ENCODE results near the gene MICB.

The MICB gene

DNA sequence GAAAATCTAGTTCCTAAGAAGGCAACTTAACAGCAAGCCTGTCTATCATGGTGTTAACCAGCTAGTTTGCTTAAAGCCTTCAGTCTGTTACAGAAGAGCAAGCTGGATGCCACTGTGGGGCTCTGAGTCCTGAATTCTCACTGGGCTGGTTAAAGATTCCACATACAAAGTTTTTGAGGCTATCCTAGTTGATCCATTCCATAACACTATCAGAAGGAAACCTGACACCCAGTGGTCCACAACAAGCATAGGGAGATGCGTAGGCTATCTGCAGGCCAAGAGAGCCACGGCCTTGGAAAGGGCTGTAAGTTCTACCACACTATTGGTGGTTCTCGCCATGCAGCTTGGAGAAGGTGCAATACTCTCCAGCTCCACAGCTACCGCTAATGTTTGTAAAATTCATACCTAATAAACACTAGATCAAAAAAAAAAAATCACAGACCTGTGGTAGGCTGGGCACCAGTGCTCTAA lies 30.4 kb downstream of the MICB start:
- H3K4me1 ChIP-seq (ENCODE audit: control extremely low read depth in 1 of 4, control insufficient read depth in 4 of 4, insufficient read depth in 4 of 4, low read length in 3 of 4): peaks cover 0 to 4% (median 0%) of the 10 kb centered on the region in 4 experiments
- ChIA-PET POLR2A (interaction anchor here (0.9 to 2.0 kb wide), 2 partner anchors 8 to 13 kb away, joined by 4 to 12 read pairs; partner anchors contain the start of gene DDX39B), CTCF (interaction anchor here (0.6 to 1.0 kb wide), 3 partner anchors 13 to 706 kb away, joined by 3 to 4 read pairs (median 3); partner anchors contain the start of gene DDX39B)
- peak in 2 of 3 donors; percentile 38 to 52 for DNase-seq
- peaks cover 16 to 40% (median 28%) of the 10 kb centered on the region in 4 experiments for H3K36me3 ChIP-seq (ENCODE audit: control insufficient read depth in 4 of 4, insufficient read depth in 4 of 4, low read length in 3 of 4)
- WGBS (ENCODE audit: insufficient coverage): 100% methylated on average over 1 of the region's 4 CpGs
- H3K9me3 ChIP-seq (ENCODE audit: control extremely low read depth in 1 of 5, control insufficient read depth in 4 of 5, insufficient read depth in 2 of 5, low read depth in 1 of 5, low read length in 4 of 5): no peaks in the 10 kb centered on the region
- H3K27me3 ChIP-seq (replicated peaks in 2 of 5; ENCODE audit: control insufficient read depth in 4 of 5, insufficient read depth in 5 of 5, low read length in 4 of 5): no peaks in the 10 kb centered on the region
- H3K4me3 ChIP-seq (ENCODE audit: control insufficient read depth in 1 of 7, extremely low read depth in 1 of 7, insufficient read depth in 4 of 7, low read depth in 2 of 7, low read length in 6 of 7): no peak overlapping the region
- H3K27ac ChIP-seq (ENCODE audit: insufficient read depth in 1 of 2, low read depth in 1 of 2, low read length in 2 of 2, poor library complexity in 1 of 2, severe bottlenecking in 2 of 2): no peak overlapping the region

DNA sequence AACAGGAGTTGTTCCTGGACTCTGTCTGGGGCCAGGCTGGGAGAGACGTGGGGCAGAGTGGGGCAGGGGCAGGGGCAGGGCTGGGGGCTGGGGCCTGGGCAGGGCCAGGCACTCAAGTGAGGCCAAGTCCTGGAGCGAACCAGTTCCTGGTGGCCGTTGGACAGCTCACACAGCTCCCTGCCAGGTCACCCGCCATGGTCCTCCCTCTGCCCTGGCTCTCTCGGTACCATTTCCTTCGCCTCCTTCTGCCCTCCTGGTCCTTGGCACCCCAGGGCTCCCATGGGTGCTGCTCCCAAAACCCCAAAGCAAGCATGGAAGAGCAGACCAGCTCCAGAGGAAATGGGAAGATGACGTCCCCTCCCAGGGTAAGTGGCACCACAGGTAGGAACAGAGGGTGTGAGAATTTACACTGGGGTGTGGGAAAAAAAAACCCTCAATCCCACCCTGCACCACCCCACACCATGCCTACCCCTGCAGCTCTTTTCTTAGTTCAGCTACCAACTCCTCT lies 30.9 kb downstream of the MICB start, which contains the start of gene MCCD1:
TSS of gene MCCD1 (plus strand) at position 142 of the 508 bp plus-strand sequence. CDS start at position 195, 53 bp downstream.
- no peaks in the 10 kb centered on the region for H3K27me3 ChIP-seq (replicated peaks in 2 of 5; ENCODE audit: control insufficient read depth in 4 of 5, insufficient read depth in 5 of 5, low read length in 4 of 5)
- 85% methylated on average over 4 of the region's 7 CpGs for WGBS (ENCODE audit: insufficient coverage)
- no peak within 1 kb of the TSS for H3K27ac ChIP-seq (ENCODE audit: insufficient read depth in 1 of 2, low read depth in 1 of 2, low read length in 2 of 2, poor library complexity in 1 of 2, severe bottlenecking in 2 of 2)
- H3K36me3 ChIP-seq (ENCODE audit: control insufficient read depth in 4 of 4, insufficient read depth in 4 of 4, low read length in 3 of 4): peaks cover 20 to 45% (median 33%) of the 10 kb centered on the region in 4 experiments
- peaks cover 0 to 4% (median 0%) of the 10 kb centered on the region in 4 experiments for H3K4me1 ChIP-seq (ENCODE audit: control extremely low read depth in 1 of 4, control insufficient read depth in 4 of 4, insufficient read depth in 4 of 4, low read length in 3 of 4)
- ChIA-PET POLR2A (interaction anchor here (0.9 to 2.0 kb wide), 2 partner anchors 8 to 13 kb away, joined by 4 to 12 read pairs; partner anchors contain the start of gene DDX39B), CTCF (interaction anchor here (0.6 to 1.0 kb wide), 3 partner anchors 13 to 707 kb away, joined by 3 to 4 read pairs (median 3); partner anchors contain the start of gene DDX39B)
- DNase-seq: no peak
- no peak within 1 kb of the TSS for H3K4me3 ChIP-seq (ENCODE audit: control insufficient read depth in 1 of 7, extremely low read depth in 1 of 7, insufficient read depth in 4 of 7, low read depth in 2 of 7, low read length in 6 of 7)
- no peaks in the 10 kb centered on the region for H3K9me3 ChIP-seq (ENCODE audit: control extremely low read depth in 1 of 5, control insufficient read depth in 4 of 5, insufficient read depth in 2 of 5, low read depth in 1 of 5, low read length in 4 of 5)

DNA sequence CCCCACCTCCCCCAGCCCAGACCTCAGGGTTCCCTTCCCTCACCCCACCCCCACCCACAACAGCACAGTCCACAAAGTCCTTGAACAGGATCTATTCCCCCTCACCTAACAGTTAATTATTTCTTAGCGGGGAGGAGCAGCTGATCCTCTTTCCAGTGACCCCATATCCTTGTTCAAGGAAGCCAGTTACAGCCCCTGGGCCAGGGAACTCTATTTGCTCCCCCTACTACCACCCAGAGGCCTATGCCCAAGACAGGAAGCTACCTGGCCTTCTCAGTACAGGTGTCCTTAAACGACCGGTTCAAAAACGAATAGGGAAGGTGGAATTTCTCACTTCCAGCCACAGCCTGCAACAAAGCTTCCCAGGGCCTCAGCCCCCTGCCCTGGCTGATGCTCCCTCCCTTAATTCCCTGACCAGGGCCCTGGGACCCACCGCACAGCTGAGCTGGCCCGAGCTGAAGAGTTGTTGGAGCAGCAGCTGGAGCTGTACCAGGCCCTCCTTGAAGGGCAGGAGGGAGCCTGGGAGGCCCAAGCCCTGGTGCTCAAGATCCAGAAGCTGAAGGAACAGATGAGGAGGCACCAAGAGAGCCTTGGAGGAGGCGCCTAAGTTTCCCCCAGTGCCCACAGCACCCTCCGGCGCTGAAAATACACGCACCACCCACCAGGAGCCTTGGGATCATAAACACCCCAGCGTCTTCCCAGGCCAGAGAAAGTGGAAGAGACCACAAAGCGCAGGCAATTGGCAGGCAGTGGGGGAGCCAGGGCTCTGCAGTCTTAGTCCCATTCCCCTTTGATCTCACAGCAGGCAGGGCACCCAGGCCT lies 31.6 kb downstream of the MICB start:
- Histone ChIP-seq H3K4me1 (ENCODE audit: control extremely low read depth in 1 of 4, control insufficient read depth in 4 of 4, insufficient read depth in 4 of 4, low read length in 3 of 4) (peaks cover 0 to 4% (median 0%) of the 10 kb centered on the region in 4 experiments), H3K4me3 (ENCODE audit: control insufficient read depth in 1 of 7, extremely low read depth in 1 of 7, insufficient read depth in 4 of 7, low read depth in 2 of 7, low read length in 6 of 7) (no peak overlapping the region), H3K27me3 (replicated peaks in 2 of 5; ENCODE audit: control insufficient read depth in 4 of 5, insufficient read depth in 5 of 5, low read length in 4 of 5) (no peaks in the 10 kb centered on the region), H3K9me3 (ENCODE audit: control extremely low read depth in 1 of 5, control insufficient read depth in 4 of 5, insufficient read depth in 2 of 5, low read depth in 1 of 5, low read length in 4 of 5) (no peaks in the 10 kb centered on the region), H3K27ac (ENCODE audit: insufficient read depth in 1 of 2, low read depth in 1 of 2, low read length in 2 of 2, poor library complexity in 1 of 2, severe bottlenecking in 2 of 2) (no peak overlapping the region), H3K36me3 (ENCODE audit: control insufficient read depth in 4 of 4, insufficient read depth in 4 of 4, low read length in 3 of 4) (peaks cover 21 to 52% (median 39%) of the 10 kb centered on the region in 4 experiments)
- 57% methylated on average over 12 of the region's 12 CpGs for WGBS (ENCODE audit: insufficient coverage)
- no peak for DNase-seq
- ChIA-PET CTCF (interaction anchor here (1.0 kb wide), 1 partner anchor 164 kb away, joined by 3 read pairs; no protein-coding TSS in a partner anchor), POLR2A (interaction anchor here (0.6 to 2.0 kb wide), 2 partner anchors 9 to 12 kb away, joined by 3 to 12 read pairs; partner anchors contain the start of gene DDX39B)

DNA sequence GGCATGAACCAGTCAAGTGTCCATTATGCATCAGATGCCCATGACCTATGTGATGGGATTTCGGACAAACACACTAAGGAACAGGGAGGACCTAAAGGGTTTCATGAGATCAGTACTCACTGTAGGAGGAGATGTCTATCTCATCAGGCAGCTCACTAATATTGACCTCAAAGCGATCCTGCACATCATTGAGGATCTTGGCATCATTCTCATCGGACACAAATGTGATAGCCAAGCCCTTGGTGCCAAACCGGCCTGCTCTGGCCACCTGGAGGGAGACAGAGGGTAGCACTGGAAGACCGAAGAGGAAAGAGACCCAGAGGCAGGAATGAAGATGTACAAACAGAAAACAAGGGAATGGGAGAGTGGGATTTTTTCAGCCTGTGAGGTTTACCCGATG lies 32.7 kb downstream of the MICB start:
- CTCF ChIA-PET: interaction anchor here (1.0 to 1.2 kb wide), 2 partner anchors 37 to 47 kb away, joined by 3 read pairs; no protein-coding TSS in a partner anchor
- Histone ChIP-seq H3K4me1 (ENCODE audit: control extremely low read depth in 1 of 4, control insufficient read depth in 4 of 4, insufficient read depth in 4 of 4, low read length in 3 of 4) (peaks cover 0 to 4% (median 0%) of the 10 kb centered on the region in 4 experiments), H3K36me3 (ENCODE audit: control insufficient read depth in 4 of 4, insufficient read depth in 4 of 4, low read length in 3 of 4) (peaks cover 28 to 63% (median 48%) of the 10 kb centered on the region in 4 experiments)

DNA sequence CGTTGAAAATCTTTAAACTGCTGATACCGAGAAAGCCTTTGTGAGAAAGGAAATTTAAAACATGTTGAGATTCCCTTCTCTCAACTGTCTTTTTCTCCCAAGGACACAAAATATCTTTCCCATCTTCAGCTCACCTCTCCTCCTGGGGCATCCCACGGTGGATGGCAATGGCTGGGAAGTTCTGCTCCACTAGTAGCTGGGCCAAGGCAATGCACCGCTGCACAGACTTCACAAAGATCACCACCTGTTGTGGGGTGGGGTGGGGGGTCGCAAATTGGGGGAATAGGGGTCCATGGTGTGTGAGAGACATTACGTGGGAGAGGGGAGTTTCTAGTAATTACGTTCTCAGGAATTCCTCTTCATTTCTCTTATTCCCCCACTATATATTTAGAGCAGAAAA lies 33.2 kb downstream of the MICB start:
- 100% methylated on average over 1 of the region's 7 CpGs for WGBS (ENCODE audit: insufficient coverage)
- CTCF ChIA-PET: interaction anchor here (1.0 to 2.1 kb wide), 3 partner anchors 10 to 47 kb away, joined by 3 to 7 read pairs (median 3); partner anchors contain the start of gene DDX39B

More for the DNA sequence above, 32.7 kb downstream of the MICB start:
- POLR2A ChIA-PET: no interaction called here
- no peaks in the 10 kb centered on the region for H3K9me3 ChIP-seq (ENCODE audit: control extremely low read depth in 1 of 5, control insufficient read depth in 4 of 5, insufficient read depth in 2 of 5, low read depth in 1 of 5, low read length in 4 of 5)
- H3K27ac ChIP-seq (ENCODE audit: insufficient read depth in 1 of 2, low read depth in 1 of 2, low read length in 2 of 2, poor library complexity in 1 of 2, severe bottlenecking in 2 of 2): no peak overlapping the region
- no peak overlapping the region for H3K4me3 ChIP-seq (ENCODE audit: control insufficient read depth in 1 of 7, extremely low read depth in 1 of 7, insufficient read depth in 4 of 7, low read depth in 2 of 7, low read length in 6 of 7)
- 96% methylated on average over 4 of the region's 6 CpGs for WGBS (ENCODE audit: insufficient coverage)
- H3K27me3 ChIP-seq (replicated peaks in 2 of 5; ENCODE audit: control insufficient read depth in 4 of 5, insufficient read depth in 5 of 5, low read length in 4 of 5): no peaks in the 10 kb centered on the region
- no peak for DNase-seq

DNA sequence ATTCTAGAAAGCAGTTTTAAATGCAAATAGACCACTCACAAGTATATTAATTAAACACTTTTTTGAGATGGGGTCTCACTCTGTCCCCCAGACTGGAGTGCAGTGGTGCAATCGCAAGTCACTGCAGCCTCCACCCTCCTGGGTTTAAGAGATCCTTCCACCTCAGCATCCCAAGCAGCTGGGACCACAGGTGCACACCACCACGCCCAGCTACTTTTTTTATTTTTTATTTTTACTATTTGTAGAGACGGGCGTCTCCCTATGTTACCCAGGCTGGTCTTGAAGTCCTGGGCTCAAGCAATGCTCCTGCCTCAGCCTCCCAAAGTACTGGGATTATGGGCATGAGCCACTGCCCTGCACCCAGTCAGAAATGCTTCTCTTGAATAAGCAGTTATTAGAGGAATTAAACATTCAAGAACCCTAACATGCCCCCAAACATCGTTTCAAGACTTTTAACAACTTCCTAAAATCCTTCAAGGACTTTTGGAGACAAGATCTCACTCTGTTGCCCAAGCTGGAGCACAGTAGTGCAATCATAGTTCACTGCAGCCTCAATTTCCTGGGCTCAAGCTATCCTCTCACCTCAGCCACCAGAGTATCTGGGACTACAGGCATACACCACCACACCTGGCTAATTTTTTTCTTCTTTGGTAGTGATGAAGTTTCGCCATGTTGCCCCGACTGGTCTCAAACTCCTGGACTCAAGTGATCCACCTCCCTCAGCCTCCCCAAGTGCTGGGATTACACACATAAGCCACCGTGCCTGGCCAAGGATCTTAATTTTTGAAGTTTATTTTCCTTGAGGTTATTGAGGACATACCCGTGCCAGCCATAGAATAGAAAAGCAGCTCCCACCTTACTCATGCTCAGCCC lies 34.1 kb downstream of the MICB start:
- WGBS (ENCODE audit: insufficient coverage): 85% methylated on average over 7 of the region's 9 CpGs
- H3K27ac ChIP-seq (ENCODE audit: insufficient read depth in 1 of 2, low read depth in 1 of 2, low read length in 2 of 2, poor library complexity in 1 of 2, severe bottlenecking in 2 of 2): no peak overlapping the region
- no peak overlapping the region for H3K4me3 ChIP-seq (ENCODE audit: control insufficient read depth in 1 of 7, extremely low read depth in 1 of 7, insufficient read depth in 4 of 7, low read depth in 2 of 7, low read length in 6 of 7)
- CTCF ChIA-PET: interaction anchor here (0.7 to 2.1 kb wide), 4 partner anchors 9 to 46 kb away, joined by 3 to 7 read pairs (median 3); partner anchors contain the start of gene DDX39B
- H3K36me3 ChIP-seq (ENCODE audit: control insufficient read depth in 4 of 4, insufficient read depth in 4 of 4, low read length in 3 of 4): peaks cover 32 to 75% (median 59%) of the 10 kb centered on the region in 4 experiments
- DNase-seq: no peak
- H3K9me3 ChIP-seq (ENCODE audit: control extremely low read depth in 1 of 5, control insufficient read depth in 4 of 5, insufficient read depth in 2 of 5, low read depth in 1 of 5, low read length in 4 of 5): no peaks in the 10 kb centered on the region
- H3K27me3 ChIP-seq (replicated peaks in 2 of 5; ENCODE audit: control insufficient read depth in 4 of 5, insufficient read depth in 5 of 5, low read length in 4 of 5): no peaks in the 10 kb centered on the region
- POLR2A ChIA-PET: interaction anchor here (0.8 to 0.9 kb wide), 2 partner anchors 9 to 64 kb away, joined by 3 to 4 read pairs; no protein-coding TSS in a partner anchor
- H3K4me1 ChIP-seq (ENCODE audit: control extremely low read depth in 1 of 4, control insufficient read depth in 4 of 4, insufficient read depth in 4 of 4, low read length in 3 of 4): no peaks in the 10 kb centered on the region

More for the DNA sequence above, 33.2 kb downstream of the MICB start:
- H3K4me1 ChIP-seq (ENCODE audit: control extremely low read depth in 1 of 4, control insufficient read depth in 4 of 4, insufficient read depth in 4 of 4, low read length in 3 of 4): no peaks in the 10 kb centered on the region
- H3K9me3 ChIP-seq (ENCODE audit: control extremely low read depth in 1 of 5, control insufficient read depth in 4 of 5, insufficient read depth in 2 of 5, low read depth in 1 of 5, low read length in 4 of 5): no peaks in the 10 kb centered on the region
- peaks cover 28 to 68% (median 53%) of the 10 kb centered on the region in 4 experiments for H3K36me3 ChIP-seq (ENCODE audit: control insufficient read depth in 4 of 4, insufficient read depth in 4 of 4, low read length in 3 of 4)
- H3K4me3 ChIP-seq (ENCODE audit: control insufficient read depth in 1 of 7, extremely low read depth in 1 of 7, insufficient read depth in 4 of 7, low read depth in 2 of 7, low read length in 6 of 7): no peak overlapping the region
- H3K27ac ChIP-seq (ENCODE audit: insufficient read depth in 1 of 2, low read depth in 1 of 2, low read length in 2 of 2, poor library complexity in 1 of 2, severe bottlenecking in 2 of 2): no peak overlapping the region
- H3K27me3 ChIP-seq (replicated peaks in 2 of 5; ENCODE audit: control insufficient read depth in 4 of 5, insufficient read depth in 5 of 5, low read length in 4 of 5): no peaks in the 10 kb centered on the region
- POLR2A ChIA-PET: interaction anchor here (0.8 to 0.9 kb wide), 2 partner anchors 10 to 63 kb away, joined by 3 to 4 read pairs; no protein-coding TSS in a partner anchor
- DNase-seq: no peak

All from common myeloid progenitor, CD34-positive (primary cell).